ENCODE measurements around the gene TBC1D3C.
"Not testable (repeated sequence)": the region's sequence is repeated elsewhere in the genome, so short reads cannot be mapped to it uniquely, and the experiment has no call there.

TBC1D3C gene

DNA sequence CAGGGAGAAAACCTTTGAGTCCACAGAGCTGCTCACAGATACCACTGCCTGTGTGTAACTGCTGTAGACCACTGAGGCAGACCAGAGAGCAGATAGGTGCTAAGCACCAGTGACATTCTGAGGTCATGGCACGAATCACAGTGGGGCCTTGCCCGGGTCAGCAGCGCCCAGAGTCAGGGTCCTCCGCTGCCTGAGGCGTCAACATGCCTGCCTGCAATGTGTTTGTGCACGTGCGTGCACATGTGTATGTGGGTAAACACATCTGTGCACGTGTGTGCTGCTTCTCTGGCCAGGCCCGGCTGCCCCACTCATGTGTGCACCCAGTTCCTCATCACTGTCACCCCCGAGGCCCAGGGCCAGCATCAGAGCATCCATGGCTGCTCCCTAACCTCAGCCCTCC, at the start of gene TBC1D3C:
Gene TBC1D3C, minus strand, starts transcription at position 101 of the 400 bp plus-strand sequence. CDS start 1,568 bp downstream, outside the sequence.
- DNase-seq (ENCODE audit: low read depth in 3 of 3, low spot score in 1 of 3) = not testable (repeated sequence)

- not testable (repeated sequence) for DNase-seq (ENCODE audit: low read depth in 3 of 3, low spot score in 1 of 3)
Measured at GRCh38 chr17:38099262-38099661, 30.8 kb upstream of the TBC1D3C start.

GRCh38 chr17:38094059-38094694, 25.7 kb upstream of the TBC1D3C start:
- DNase-seq (ENCODE audit: low read depth in 3 of 3, low spot score in 1 of 3) = not testable (repeated sequence)

GRCh38 chr17:38088120-38088519, 19.7 kb upstream of the TBC1D3C start:
- DNase-seq (ENCODE audit: low read depth in 3 of 3, low spot score in 1 of 3) = not testable (repeated sequence)

- DNase-seq (ENCODE audit: low read depth in 3 of 3, low spot score in 1 of 3) = not testable (repeated sequence)
Measured at GRCh38 chr17:38087344-38087743, 18.9 kb upstream of the TBC1D3C start.
